Measurements from ENCODE around the gene IFI27. TPM values are rescaled to one million over a fixed set of nuclear protein-coding genes. Genes with fewer than 3 reads are reported as not detected.

Gene IFI27
- polyA plus RNA-seq, 2 of the 4 experiments (the other 2 are of a cell fraction): 0.76 to 2.2 TPM

GRCh38 chr14:94075008-94075407, 35.5 kb upstream of the IFI27 start:
- no peak for DNase-seq (ENCODE audit: low read depth in 1 of 2, low spot score in 1 of 2)
- TF ChIP-seq SREBF2 (IDR thresholded peaks at IDR 0.05): no peak
- TF ChIP-seq GATA3 (IDR thresholded peaks at IDR 0.05; ENCODE audit: borderline replicate concordance): no peak
- no peak for TF ChIP-seq TFCP2L1 (CRISPR knock-in tag; IDR thresholded peaks at IDR 0.05)
- TF ChIP-seq CBX8 (IDR thresholded peaks at IDR 0.05): no peak
- TF ChIP-seq FOSL2 (IDR thresholded peaks at IDR 0.05): no peak
- no peak for TF ChIP-seq FOSL2 (CRISPR knock-in tag; IDR thresholded peaks at IDR 0.05)
- TF ChIP-seq USF2 (IDR thresholded peaks at IDR 0.05): no peak
- Histone ChIP-seq H3K4me2 (no peak overlapping the region), H3K9me3 (peaks cover 55% of the 10 kb centered on the region), H3K27ac (no peak overlapping the region), H3K4me1 (peaks cover 8% of the 10 kb centered on the region), H3K4me3 (no peak overlapping the region)
- POLR2A ChIA-PET: no interaction called here
- CTCF ChIA-PET: no interaction called here
- 95% methylated on average over 2 of the region's 2 CpGs for WGBS (ENCODE audit: missing lambda C conversion rate)
- ATAC-seq: no peak
- FAIRE-seq: no peak

GRCh38 chr14:94077111-94077821, 33.3 kb upstream of the IFI27 start:
- ATAC-seq: no peak
- H3K4me2 ChIP-seq: no peak overlapping the region
- no peak overlapping the region for H3K27ac ChIP-seq
- peaks cover 44% of the 10 kb centered on the region for H3K9me3 ChIP-seq
- no peak for FAIRE-seq
- H3K4me1 ChIP-seq: peaks cover 14% of the 10 kb centered on the region
- CTCF ChIA-PET: interaction anchor here (1.1 kb wide), 1 partner anchor 27 kb away, joined by 3 read pairs; no protein-coding TSS in a partner anchor
- DNase-seq (ENCODE audit: low read depth in 1 of 2, low spot score in 1 of 2): no peak
- POLR2A ChIA-PET: no interaction called here
- H3K4me3 ChIP-seq: no peak overlapping the region
- 86% methylated on average over 7 of the region's 7 CpGs for WGBS (ENCODE audit: missing lambda C conversion rate)
- no peak for TF ChIP-seq JUNB (IDR thresholded peaks at IDR 0.05)
- no peak for TF ChIP-seq HOXB5 (CRISPR knock-in tag; IDR thresholded peaks at IDR 0.05)
- no peak for TF ChIP-seq CBX8 (IDR thresholded peaks at IDR 0.05)

- ATAC-seq: no peak
- TF ChIP-seq HOXB13 (CRISPR knock-in tag; IDR thresholded peaks at IDR 0.05; ENCODE audit: low read depth) (no peak), BCL3 (IDR thresholded peaks at IDR 0.05) (no peak), CTCF (IDR thresholded peaks at IDR 0.05) (no peak), NR3C1 (IDR thresholded peaks at IDR 0.05) (no peak), JUN (IDR thresholded peaks at IDR 0.05) (no peak), CHD2 (IDR thresholded peaks at IDR 0.05; ENCODE audit: low read length, partially characterized antibody) (no peak), FOSB (CRISPR knock-in tag; IDR thresholded peaks at IDR 0.05) (no peak), TFCP2L1 (CRISPR knock-in tag; IDR thresholded peaks at IDR 0.05) (no peak), PBX3 (IDR thresholded peaks at IDR 0.05) (no peak), JUNB (IDR thresholded peaks at IDR 0.05) (no peak), EHMT2 (IDR thresholded peaks at IDR 0.05; ENCODE audit: low read depth) (no peak), GATA3 (IDR thresholded peaks at IDR 0.05; ENCODE audit: borderline replicate concordance) (no peak), RAD21 (conservative IDR thresholded peaks at IDR 0.05 in 1 of 2, IDR thresholded peaks at IDR 0.05 in 1 of 2) (no peak), CHD4 (IDR thresholded peaks at IDR 0.05; ENCODE audit: borderline replicate concordance) (no peak), RCOR1 (IDR thresholded peaks at IDR 0.05; ENCODE audit: low read depth, low read length) (no peak), CEBPB (IDR thresholded peaks at IDR 0.05) (no peak)
- POLR2A ChIA-PET: no interaction called here
- Histone ChIP-seq H3K4me2 (no peak overlapping the region), H3K4me3 (no peak overlapping the region), H3K4me1 (peaks cover 14% of the 10 kb centered on the region), H3K27ac (no peak overlapping the region), H3K9me3 (peaks cover 40% of the 10 kb centered on the region; the same call in 2 of the 3 replicates)
- WGBS (ENCODE audit: missing lambda C conversion rate): 96% methylated on average over 5 of the region's 5 CpGs
- no peak for DNase-seq (ENCODE audit: low read depth in 1 of 2, low spot score in 1 of 2)
- CTCF ChIA-PET: interaction anchor here (0.8 to 2.2 kb wide), 2 partner anchors 42 to 138 kb away, joined by 3 to 8 read pairs; no protein-coding TSS in a partner anchor
- FAIRE-seq: no peak
Observed at GRCh38 chr14:94077823-94078222, 32.7 kb upstream of the IFI27 start.

Measured in A549 (cell line).